Mesenchymal stem cell (in vitro differentiated cells and primary cell): ENCODE data around the gene KRTAP5-1.

Experiments
- DNase-seq: peaks from one replicate; pipeline ENCODE4 v3.0.0-alpha.2; 2013
- H2AFZ ChIP-seq: one replicate; pipeline ENCODE4 v1.6.1; 2013; ENCODE audit warnings: low read depth, mild to moderate bottlenecking, control low read depth, inconsistent platforms, low read length, moderate library complexity
- H2AK5ac ChIP-seq: 2 replicates; pipeline ENCODE4 v1.6.1; 2013; ENCODE audit warnings: low read length, moderate library complexity, mild to moderate bottlenecking, inconsistent platforms; ENCODE audit not compliant: severe bottlenecking
- H2BK120ac ChIP-seq: one replicate; pipeline ENCODE4 v1.6.1; 2013; ENCODE audit warnings: low read depth, mild to moderate bottlenecking, inconsistent platforms, low read length, moderate library complexity
- H2BK12ac ChIP-seq, 2 experiments: one replicate each; pipeline ENCODE4 v1.6.1; 2013; ENCODE audit warnings: inconsistent platforms in 2 of 2, low read length in 2 of 2, mild to moderate bottlenecking in 2 of 2, moderate library complexity in 2 of 2, control low read depth in 1 of 2
- H2BK15ac ChIP-seq: one replicate; pipeline ENCODE4 v1.6.1; 2013; ENCODE audit warnings: mild to moderate bottlenecking, low read depth, inconsistent platforms; ENCODE audit not compliant: poor library complexity, severe bottlenecking
- H2BK5ac ChIP-seq: 2 replicates; pipeline ENCODE4 v1.6.1; 2013; ENCODE audit warnings: low read depth, mild to moderate bottlenecking, low read length, control low read depth, inconsistent platforms; ENCODE audit not compliant: poor library complexity, severe bottlenecking
- H3K14ac ChIP-seq, 2 experiments: one replicate each; pipeline ENCODE4 v1.6.1; 2013; ENCODE audit warnings: inconsistent platforms in 2 of 2, low read length in 2 of 2, control low read depth in 1 of 2, mild to moderate bottlenecking in 1 of 2, moderate library complexity in 1 of 2
- H3K18ac ChIP-seq, 2 experiments: one replicate each; pipeline ENCODE4 v1.6.1; 2013; ENCODE audit warnings: inconsistent platforms in 2 of 2, low read length in 2 of 2, control low read depth in 1 of 2, low read depth in 1 of 2, mild to moderate bottlenecking in 1 of 2
- H3K23ac ChIP-seq, 2 experiments: one replicate each; pipeline ENCODE4 v1.6.1; 2013; ENCODE audit warnings: inconsistent platforms in 2 of 2, low read length in 2 of 2, mild to moderate bottlenecking in 2 of 2, moderate library complexity in 2 of 2, control low read depth in 1 of 2
- H3K27ac ChIP-seq: 2 replicates; pipeline ENCODE4 v1.5.1; 2013; ENCODE audit warnings: mild to moderate bottlenecking, moderate library complexity, low read length, control low read depth, inconsistent platforms; ENCODE audit not compliant: poor library complexity, severe bottlenecking
- H3K27me3 ChIP-seq, 2 experiments: 2 replicates each; pipeline versions ENCODE4 v1.6.1 to v1.7.0; 2013; ENCODE audit warnings: low read length in 2 of 2, mild to moderate bottlenecking in 2 of 2, moderate library complexity in 2 of 2, control low read depth in 1 of 2, inconsistent platforms in 1 of 2; ENCODE audit not compliant: control insufficient read depth in 1 of 2, insufficient read depth in 1 of 2
- H3K36me3 ChIP-seq, 2 experiments: 2 replicates each; pipeline versions ENCODE4 v1.6.1 to v1.7.0; 2013; ENCODE audit warnings: low read length in 2 of 2, control low read depth in 1 of 2, inconsistent platforms in 1 of 2, low read depth in 1 of 2, mild to moderate bottlenecking in 1 of 2; ENCODE audit not compliant: insufficient read depth in 2 of 2, control insufficient read depth in 1 of 2
- H3K4ac ChIP-seq, 2 experiments: one replicate each; pipeline ENCODE4 v1.6.1; 2013; ENCODE audit warnings: inconsistent platforms in 2 of 2, low read length in 2 of 2, mild to moderate bottlenecking in 2 of 2, moderate library complexity in 2 of 2, control low read depth in 1 of 2, low read depth in 1 of 2
- H3K4me1 ChIP-seq: 2 replicates; pipeline ENCODE4 v1.6.1; 2013; ENCODE audit warnings: low read depth, low read length, control low read depth; ENCODE audit not compliant: control insufficient read depth, insufficient read depth
- H3K4me2 ChIP-seq: 2 replicates; pipeline ENCODE4 v1.6.1; 2013; ENCODE audit warnings: low read length, mild to moderate bottlenecking, inconsistent platforms; ENCODE audit not compliant: poor library complexity, severe bottlenecking
- H3K4me3 ChIP-seq, 2 experiments: 2 replicates each; pipeline versions ENCODE4 v1.5.1 to v1.7.0; 2013; ENCODE audit warnings: low read length in 2 of 2, mild to moderate bottlenecking in 2 of 2, control low read depth in 1 of 2, low read depth in 1 of 2; ENCODE audit not compliant: insufficient read depth in 1 of 2
- H3K79me1 ChIP-seq: replicated peaks from 2 replicates; pipeline ENCODE4 v1.6.1; 2013; ENCODE audit warnings: mild to moderate bottlenecking, control low read depth, low read length, inconsistent platforms; ENCODE audit not compliant: poor library complexity, severe bottlenecking
- H3K9ac ChIP-seq: 2 replicates; pipeline ENCODE4 v1.7.0; 2013; ENCODE audit warnings: mild to moderate bottlenecking, low read length, moderate library complexity
- H3K9me3 ChIP-seq: 2 replicates; pipeline ENCODE4 v1.7.0; 2013; ENCODE audit warnings: mild to moderate bottlenecking, low read length; ENCODE audit not compliant: control insufficient read depth
- H4K8ac ChIP-seq: one replicate; pipeline ENCODE4 v1.6.1; 2013; ENCODE audit warnings: inconsistent platforms, mild to moderate bottlenecking, low read length, moderate library complexity
- H4K91ac ChIP-seq: one replicate; pipeline ENCODE4 v1.6.1; 2013; ENCODE audit warnings: mild to moderate bottlenecking, low read length, inconsistent platforms
- WGBS: methylation state at CpG from one replicate; pipeline ENCODE4 v1.1.7; 2013; ENCODE audit warnings: mixed read lengths; 5-methylcytosine and 5-hydroxymethylcytosine counted together

KRTAP5-1 gene

DNA sequence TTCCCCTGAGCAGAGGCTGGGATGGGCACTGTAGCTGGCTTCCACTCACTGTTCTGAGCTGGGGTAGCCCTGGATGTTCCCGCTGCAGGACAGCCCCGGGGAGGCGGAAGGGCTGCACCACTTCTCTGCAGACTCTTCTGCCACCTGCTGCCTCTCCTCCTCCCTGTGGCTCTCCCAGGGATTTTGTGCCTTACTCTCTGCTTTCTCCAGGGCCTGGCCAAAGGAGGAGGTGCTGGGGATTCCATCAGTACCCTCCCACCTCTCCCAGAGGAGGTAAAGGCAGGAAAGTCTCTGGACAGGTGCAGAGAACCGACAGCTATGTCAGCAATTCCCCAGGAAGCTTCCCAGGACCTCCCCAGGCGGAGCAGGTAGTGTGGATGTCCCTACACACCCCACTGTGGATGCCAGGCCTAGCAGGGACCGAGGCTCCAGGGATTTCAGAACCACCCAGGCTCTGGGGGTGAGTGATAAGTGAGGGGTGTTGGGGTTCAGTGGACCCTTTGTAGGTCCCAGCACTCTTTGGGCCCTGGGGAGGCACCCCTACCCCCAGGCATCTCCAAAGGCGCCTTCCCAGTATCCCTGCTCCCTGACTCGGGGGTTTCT is 24.3 kb downstream of the KRTAP5-1 start:
- Histone ChIP-seq H3K27ac (no peak overlapping the region), H2BK120ac (no peak overlapping the region), H3K79me1 (peaks cover 5% of the 10 kb centered on the region), H3K36me3 (peaks cover 0 to 84% of the 10 kb centered on the region in 2 experiments), H4K91ac (no peak overlapping the region), H3K9ac (no peak overlapping the region), H3K27me3 (peaks cover 0 to 24% of the 10 kb centered on the region in 2 experiments), H2BK15ac (no peak overlapping the region), H3K14ac (no peak overlapping the region), H2BK5ac (no peak overlapping the region), H2AFZ (no peak overlapping the region), H3K9me3 (no peaks in the 10 kb centered on the region), H3K23ac (no peak overlapping the region), H3K18ac (no peak overlapping the region), H3K4me3 (no peak overlapping the region), H2BK12ac (no peak overlapping the region), H3K4ac (no peak overlapping the region), H3K4me2 (no peak overlapping the region), H4K8ac (no peak overlapping the region), H2AK5ac (no peak overlapping the region), H3K4me1 (peaks cover 47% of the 10 kb centered on the region)
- 88% methylated on average over 7 of the region's 8 CpGs for WGBS
- DNase-seq, result no peak

DNA sequence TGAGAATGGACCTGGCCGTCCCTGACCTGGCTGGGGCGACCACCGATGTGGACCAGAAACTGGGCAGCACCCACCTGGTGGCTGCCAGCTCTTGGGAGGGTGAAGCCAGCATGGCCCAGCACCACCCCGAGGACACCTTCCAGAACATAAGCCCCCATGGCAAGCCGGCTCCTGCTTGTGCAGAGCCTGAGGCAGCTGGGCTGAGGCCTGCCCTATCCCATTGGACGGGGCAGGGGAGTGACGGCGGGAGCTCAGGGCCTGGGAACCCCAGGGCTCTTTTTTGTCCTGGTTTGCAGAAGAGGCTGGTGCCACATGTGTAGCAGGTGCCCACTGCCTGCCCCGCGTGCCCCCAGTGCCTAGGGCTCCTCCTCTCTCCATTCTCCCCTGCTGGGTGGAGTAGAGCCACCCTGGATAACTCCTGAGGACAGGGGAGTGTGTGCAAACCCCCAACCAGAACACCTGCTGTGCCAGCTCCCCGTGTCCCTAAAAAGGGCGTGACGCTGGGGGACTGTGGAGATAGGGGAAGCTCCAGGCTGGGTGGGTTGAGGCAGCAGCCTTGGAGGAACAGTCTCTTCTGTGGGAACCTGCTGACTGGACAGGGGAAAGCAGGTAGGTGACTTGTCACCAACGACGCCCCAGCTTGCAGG is 25.0 kb downstream of the KRTAP5-1 start:
- Histone ChIP-seq H2BK15ac (no peak overlapping the region), H3K27me3 (peaks cover 0 to 24% of the 10 kb centered on the region in 2 experiments), H3K18ac (no peak overlapping the region), H3K14ac (no peak overlapping the region), H3K4me3 (no peak overlapping the region), H3K27ac (no peak overlapping the region), H4K8ac (no peak overlapping the region), H3K36me3 (peaks cover 0 to 84% of the 10 kb centered on the region in 2 experiments), H2AK5ac (no peak overlapping the region), H3K4ac (no peak overlapping the region), H2BK120ac (no peak overlapping the region), H3K9me3 (no peaks in the 10 kb centered on the region), H2BK12ac (no peak overlapping the region), H3K4me1 (peaks cover 42% of the 10 kb centered on the region), H4K91ac (no peak overlapping the region), H3K4me2 (no peak overlapping the region), H2AFZ (no peak overlapping the region), H2BK5ac (no peak overlapping the region), H3K23ac (no peak overlapping the region), H3K79me1 (peaks cover 3% of the 10 kb centered on the region), H3K9ac (no peak overlapping the region)
- 95% methylated on average over 15 of the region's 15 CpGs for WGBS
- no peak for DNase-seq

DNA sequence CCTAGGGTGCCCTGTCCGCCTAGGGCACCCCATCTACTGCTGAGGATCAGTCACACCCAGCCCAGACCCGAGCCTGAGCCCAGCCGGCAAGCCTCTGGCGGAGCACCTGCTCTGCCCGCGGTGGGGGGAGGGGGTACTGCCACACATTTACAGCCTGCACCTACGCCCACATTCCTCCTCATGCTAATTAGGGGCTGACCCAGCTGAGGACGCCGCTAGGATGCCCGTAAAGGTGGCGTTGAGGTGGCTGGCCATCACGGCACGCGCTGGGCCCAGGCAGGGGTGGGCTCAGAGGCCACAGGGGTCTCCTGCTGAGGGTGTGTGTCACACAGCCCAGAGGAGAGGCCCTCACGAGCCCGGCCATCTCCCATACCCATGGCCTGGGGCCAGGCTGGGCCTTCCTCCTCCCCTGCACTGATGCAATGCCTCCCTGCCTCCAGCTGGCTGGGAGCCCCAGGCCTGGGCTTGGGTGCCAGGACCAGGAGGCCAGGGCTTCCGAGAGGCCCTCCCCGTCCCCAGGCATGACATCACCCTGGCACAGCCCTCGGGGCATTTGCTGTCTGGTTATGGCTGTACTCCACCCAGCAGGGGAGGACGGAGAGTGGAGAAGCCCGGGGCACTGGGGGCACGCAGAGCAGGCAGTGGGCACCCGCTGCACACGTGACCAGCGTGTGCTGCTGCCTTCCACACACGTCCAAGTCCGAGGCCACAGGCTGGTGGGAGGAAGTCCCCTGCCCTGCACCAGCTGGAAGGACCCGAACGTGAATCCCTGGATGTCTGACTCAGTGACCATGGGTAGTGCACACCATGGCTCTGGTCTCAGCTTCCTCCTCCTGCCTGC is 25.8 kb downstream of the KRTAP5-1 start:
- Histone ChIP-seq H3K4me2 (no peak overlapping the region), H3K4me3 (no peak overlapping the region), H3K9me3 (no peaks in the 10 kb centered on the region), H3K79me1 (peaks cover 3% of the 10 kb centered on the region), H4K8ac (no peak overlapping the region), H2BK15ac (no peak overlapping the region), H2BK5ac (no peak overlapping the region), H2BK12ac (no peak overlapping the region), H3K27ac (no peak overlapping the region), H2AFZ (no peak overlapping the region), H2AK5ac (peak overlapping the region; percentile 47), H2BK120ac (no peak overlapping the region), H3K14ac (no peak overlapping the region), H3K36me3 (peaks cover 0 to 85% of the 10 kb centered on the region in 2 experiments), H3K9ac (no peak overlapping the region), H3K4ac (no peak overlapping the region), H4K91ac (peak overlapping the region; percentile 34), H3K4me1 (peaks cover 34% of the 10 kb centered on the region), H3K27me3 (peaks cover 0 to 19% of the 10 kb centered on the region in 2 experiments), H3K23ac (no peak overlapping the region), H3K18ac (no peak overlapping the region)
- DNase-seq, result peak; percentile 25
- WGBS, result 76% methylated on average over 27 of the region's 29 CpGs

DNA sequence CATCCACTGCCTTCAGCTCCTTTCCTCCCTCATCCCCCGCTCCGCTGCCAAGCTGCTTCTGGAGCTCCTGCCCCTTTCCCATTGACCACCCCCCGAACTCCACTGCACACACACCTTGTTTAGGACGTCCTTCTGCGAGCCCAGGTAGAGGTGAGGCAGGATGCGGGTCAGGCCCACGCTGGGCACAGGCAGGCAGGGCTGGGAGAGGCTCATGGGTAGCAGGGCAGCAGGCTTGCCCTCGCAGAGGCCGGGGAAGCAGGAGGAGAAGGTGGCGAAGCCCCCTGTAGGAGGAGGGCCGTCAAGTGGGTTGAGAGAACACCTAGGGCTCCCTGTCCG is 26.3 kb downstream of the KRTAP5-1 start:
- no peak overlapping the region for H4K8ac ChIP-seq
- H3K23ac ChIP-seq, result no peak overlapping the region
- no peak overlapping the region for H3K4me2 ChIP-seq
- DNase-seq, result no peak
- H3K27me3 ChIP-seq, result peaks cover 0 to 18% of the 10 kb centered on the region in 2 experiments
- H2BK120ac ChIP-seq, result no peak overlapping the region
- peaks cover 28% of the 10 kb centered on the region for H3K4me1 ChIP-seq
- WGBS, result 86% methylated on average over 12 of the region's 12 CpGs
- peak overlapping the region in 1 of 2 experiments; percentile 18 for H3K18ac ChIP-seq
- peak overlapping the region in 1 of 2 experiments; percentile 24 for H3K4ac ChIP-seq
- no peak overlapping the region for H2AFZ ChIP-seq
- H3K36me3 ChIP-seq, result peaks cover 0 to 81% of the 10 kb centered on the region in 2 experiments
- no peak overlapping the region for H3K4me3 ChIP-seq
- no peak overlapping the region for H2BK15ac ChIP-seq
- no peak overlapping the region for H2BK5ac ChIP-seq
- H3K27ac ChIP-seq, result peak overlapping the region; percentile 30
- peak overlapping the region in 1 of 2 experiments; percentile 30 for H3K14ac ChIP-seq
- peak overlapping the region; percentile 47 for H2AK5ac ChIP-seq
- H3K79me1 ChIP-seq, result peaks cover 2% of the 10 kb centered on the region
- no peak overlapping the region for H2BK12ac ChIP-seq
- H3K9me3 ChIP-seq, result no peaks in the 10 kb centered on the region
- peak overlapping the region; percentile 34 for H4K91ac ChIP-seq
- H3K9ac ChIP-seq, result peak overlapping the region; percentile 63
